GM23338 (cell line): ENCODE data around the gene ZNF292. TPM values are rescaled to one million over a fixed set of nuclear protein-coding genes. Genes with fewer than 3 reads are reported as not detected.

Source experiments
- ATAC-seq: fragments of 200-7000 bp; cut with Tn5 transposase; 3 replicates; pipeline ENCODE4 v1.9.1; 2020
- DNase-seq: peaks from one replicate; pipeline ENCODE4 v3.0.0-alpha.2; 2015; ENCODE audit warnings: low spot score
- H2AFZ ChIP-seq: fragments of 200-600 bp; sonication (generic); 2 replicates; pipeline ENCODE4 v1.8.0; 2016; ENCODE audit warnings: antibody characterized with exemption, mild to moderate bottlenecking, moderate library complexity
- H3F3A ChIP-seq: fragments of 200-600 bp; sonication (generic); replicated peaks from 2 replicates; pipeline ENCODE4 v1.8.0; 2017; ENCODE audit warnings: antibody characterized with exemption, mixed run types, low read depth
- H3K27ac ChIP-seq: fragments of 200-600 bp; sonication (generic); 2 replicates; pipeline ENCODE4 v1.6.1; 2016; ENCODE audit warnings: low read depth
- H3K27me3 ChIP-seq: fragments of 200-600 bp; sonication (generic); 2 replicates; pipeline ENCODE4 v1.8.0; 2016; ENCODE audit warnings: mild to moderate bottlenecking, mixed run types, moderate library complexity; ENCODE audit not compliant: insufficient read depth
- H3K36me3 ChIP-seq: fragments of 200-600 bp; sonication (generic); 2 replicates; pipeline ENCODE4 v1.8.0; 2016; ENCODE audit warnings: mild to moderate bottlenecking; ENCODE audit not compliant: insufficient read depth
- H3K4me1 ChIP-seq: fragments of 200-600 bp; sonication (generic); 2 replicates; pipeline ENCODE4 v1.8.0; 2016; ENCODE audit warnings: mild to moderate bottlenecking, moderate library complexity; ENCODE audit not compliant: insufficient read depth
- H3K4me2 ChIP-seq: fragments of 200-600 bp; sonication (generic); 2 replicates; pipeline ENCODE4 v1.7.1; 2017; ENCODE audit warnings: mixed run types
- H3K4me3 ChIP-seq: fragments of 200-600 bp; sonication (generic); 2 replicates; pipeline ENCODE4 v1.6.1; 2016; ENCODE audit warnings: mixed run types
- H3K79me2 ChIP-seq: fragments of 200-600 bp; sonication (generic); replicated peaks from 2 replicates; pipeline ENCODE4 v1.8.0; 2017; ENCODE audit warnings: mild to moderate bottlenecking; ENCODE audit not compliant: insufficient read depth
- H3K9me2 ChIP-seq: fragments of 200-600 bp; sonication (generic); 2 replicates; pipeline ENCODE4 v1.8.0; 2017; ENCODE audit not compliant: insufficient read depth
- H4K20me1 ChIP-seq: fragments of 200-600 bp; sonication (generic); replicated peaks from 2 replicates; pipeline ENCODE4 v1.8.0; 2017; ENCODE audit warnings: mild to moderate bottlenecking; ENCODE audit not compliant: insufficient read depth
- H3K27ac Mint-ChIP-seq: 2 replicates; pipeline ENCODE4 v1.8.0; 2020; ENCODE audit warnings: inconsistent platforms, mild to moderate bottlenecking, moderate library complexity, mixed read lengths
- H3K27me3 Mint-ChIP-seq: 3 replicates; pipeline ENCODE4 v1.8.0; 2022; ENCODE audit warnings: low read depth, mild to moderate bottlenecking, moderate library complexity, mixed read lengths, inconsistent platforms; ENCODE audit not compliant: insufficient read depth, poor library complexity
- H3K36me3 Mint-ChIP-seq: 3 replicates; pipeline ENCODE4 v1.8.0; 2021; ENCODE audit warnings: low read depth, mild to moderate bottlenecking, inconsistent platforms, moderate library complexity, mixed read lengths
- H3K4me1 Mint-ChIP-seq: 3 replicates; pipeline ENCODE4 v1.8.0; 2020; ENCODE audit warnings: mild to moderate bottlenecking, inconsistent platforms, mixed read lengths
- H3K4me3 Mint-ChIP-seq: 3 replicates; pipeline ENCODE4 v1.8.0; 2021; ENCODE audit warnings: moderate library complexity, mild to moderate bottlenecking, inconsistent platforms, mixed read lengths
- H3K9me3 Mint-ChIP-seq: 3 replicates; pipeline ENCODE4 v1.8.0; 2020; ENCODE audit warnings: moderate library complexity, mild to moderate bottlenecking, inconsistent platforms, mixed read lengths
- CREB1 ChIP-seq: fragments of 250-450 bp; sonication (Bioruptor Pico); IDR thresholded peaks from 2 replicates; pipeline ENCODE4 v1.5.0; 2020; ENCODE audit warnings: low read depth, mild to moderate bottlenecking, moderate library complexity
- ETS1 ChIP-seq: IDR thresholded peaks from 2 replicates; pipeline ENCODE4 v1.6.1; 2016; ENCODE audit warnings: antibody characterized with exemption
- EZH2 ChIP-seq: fragments of 200-600 bp; sonication (generic); IDR thresholded peaks from one replicate; pipeline ENCODE4 v1.8.0; 2017; ENCODE audit warnings: antibody characterized with exemption, mild to moderate bottlenecking, low read depth; ENCODE audit not compliant: unreplicated experiment
- EZH2phosphoT487 ChIP-seq: fragments of 200-600 bp; sonication (generic); IDR thresholded peaks from one replicate; pipeline ENCODE4 v1.8.1; 2018; ENCODE audit warnings: antibody characterized with exemption; ENCODE audit not compliant: unreplicated experiment
- JUNB ChIP-seq: IDR thresholded peaks from one replicate; pipeline ENCODE4 v1.6.1; 2016; ENCODE audit warnings: antibody characterized with exemption; ENCODE audit not compliant: unreplicated experiment
- NANOG ChIP-seq: IDR thresholded peaks from 2 replicates; pipeline ENCODE4 v1.6.1; 2016; ENCODE audit warnings: antibody characterized with exemption, borderline replicate concordance
- POLR2AphosphoS5 ChIP-seq: IDR thresholded peaks from 2 replicates; pipeline ENCODE4 v1.6.1; 2016; ENCODE audit warnings: antibody characterized with exemption, low read depth
- STAT1 ChIP-seq: IDR thresholded peaks from one replicate; pipeline ENCODE4 v1.6.1; 2016; ENCODE audit warnings: antibody characterized with exemption; ENCODE audit not compliant: unreplicated experiment
- ZNF114 ChIP-seq: fragments of 250-450 bp; sonication (Bioruptor Pico); IDR thresholded peaks from 2 replicates; pipeline ENCODE4 v1.5.0; 2020; ENCODE audit warnings: mild to moderate bottlenecking, moderate library complexity
- ZNF331 ChIP-seq: fragments of 250-450 bp; sonication (Bioruptor Pico); IDR thresholded peaks from 2 replicates; pipeline ENCODE4 v1.5.0; 2020; ENCODE audit warnings: low read depth, mild to moderate bottlenecking, moderate library complexity
- ZNF462 ChIP-seq: fragments of 250-450 bp; sonication (Bioruptor Pico); IDR thresholded peaks from 2 replicates; pipeline ENCODE4 v1.5.0; 2020; ENCODE audit warnings: mild to moderate bottlenecking, moderate library complexity
- polyA plus RNA-seq: library from polyadenylated mRNA; unstranded; fragments of >200 nt; fragmentation: Nextera tagmentation; extraction: Ambion mirVana; gene quantifications from 2 replicates; pipeline ENCODE4 v1.2.1, GENCODE V29; 2016
- total RNA-seq: library from RNA; depleted of rRNA; stranded (reverse); fragments of >200 nt; shearing (Covaris generic); gene quantifications from 2 replicates; pipeline ENCODE4 v1.2.3, GENCODE V29; 2014
- TF ChIP-seq, protein P1 (sequence below), 2 experiments: fragments of 200-600 bp in 1 of 2; sonication (generic) in 1 of 2; conservative IDR thresholded peaks; 2 replicates each; pipeline versions ENCODE4 v1.5.1 to v1.6.1; 2016 to 2017; ENCODE audit warnings: antibody characterized with exemption in 2 of 2, low read depth in 2 of 2, mild to moderate bottlenecking in 2 of 2, moderate library complexity in 1 of 2
- TF ChIP-seq, protein P2 (sequence below): IDR thresholded peaks from one replicate; pipeline ENCODE4 v1.6.1; 2018; ENCODE audit warnings: antibody characterized with exemption; ENCODE audit not compliant: unreplicated experiment

The ZNF292 gene
- total and polyA plus RNA-seq, 2 experiments from 2014 or later: 45.7 to 67.9 TPM

- H3K9me3 Mint-ChIP-seq: no peaks in the 10 kb centered on the region
- Histone ChIP-seq H3K36me3 (no peaks in the 10 kb centered on the region), H4K20me1 (no peaks in the 10 kb centered on the region), H3K79me2 (peaks cover 7% of the 10 kb centered on the region; the same call in 1 of the 2 replicates), H3K9me2 (no peaks in the 10 kb centered on the region), H2AFZ (no peak overlapping the region), H3F3A (0 out of 2 replicates have a peak, but pooled peaks cover 4% of the 10 kb centered on the region), H3K4me3 (no peak overlapping the region), H3K27ac (no peak overlapping the region), H3K27me3 (peaks cover 28% of the 10 kb centered on the region), H3K4me1 (peaks cover 21% of the 10 kb centered on the region), H3K4me2 (no peak overlapping the region)
- no peak overlapping the region for H3K4me3 Mint-ChIP-seq
- H3K27me3 Mint-ChIP-seq: peaks cover 23% of the 10 kb centered on the region
- DNase-seq (no peak), ATAC-seq (no peak)
- no peak overlapping the region for H3K27ac Mint-ChIP-seq
- TF ChIP-seq JUNB (no peak), CREB1 (CRISPR knock-in tag) (no peak), ZNF114 (no peak), STAT1 (no peak), ETS1 (no peak), EZH2phosphoT487 (no peak), EZH2 (no peak), ZNF462 (no peak), NANOG (no peak), POLR2AphosphoS5 (no peak), ZNF331 (CRISPR knock-in tag) (no peak)
- TF ChIP-seq, protein P1, sequence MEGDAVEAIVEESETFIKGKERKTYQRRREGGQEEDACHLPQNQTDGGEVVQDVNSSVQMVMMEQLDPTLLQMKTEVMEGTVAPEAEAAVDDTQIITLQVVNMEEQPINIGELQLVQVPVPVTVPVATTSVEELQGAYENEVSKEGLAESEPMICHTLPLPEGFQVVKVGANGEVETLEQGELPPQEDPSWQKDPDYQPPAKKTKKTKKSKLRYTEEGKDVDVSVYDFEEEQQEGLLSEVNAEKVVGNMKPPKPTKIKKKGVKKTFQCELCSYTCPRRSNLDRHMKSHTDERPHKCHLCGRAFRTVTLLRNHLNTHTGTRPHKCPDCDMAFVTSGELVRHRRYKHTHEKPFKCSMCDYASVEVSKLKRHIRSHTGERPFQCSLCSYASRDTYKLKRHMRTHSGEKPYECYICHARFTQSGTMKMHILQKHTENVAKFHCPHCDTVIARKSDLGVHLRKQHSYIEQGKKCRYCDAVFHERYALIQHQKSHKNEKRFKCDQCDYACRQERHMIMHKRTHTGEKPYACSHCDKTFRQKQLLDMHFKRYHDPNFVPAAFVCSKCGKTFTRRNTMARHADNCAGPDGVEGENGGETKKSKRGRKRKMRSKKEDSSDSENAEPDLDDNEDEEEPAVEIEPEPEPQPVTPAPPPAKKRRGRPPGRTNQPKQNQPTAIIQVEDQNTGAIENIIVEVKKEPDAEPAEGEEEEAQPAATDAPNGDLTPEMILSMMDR (conservative IDR thresholded peaks at IDR 0.05; ENCODE audit: low read depth in 2 of 2): no peak
- TF ChIP-seq, protein P2, sequence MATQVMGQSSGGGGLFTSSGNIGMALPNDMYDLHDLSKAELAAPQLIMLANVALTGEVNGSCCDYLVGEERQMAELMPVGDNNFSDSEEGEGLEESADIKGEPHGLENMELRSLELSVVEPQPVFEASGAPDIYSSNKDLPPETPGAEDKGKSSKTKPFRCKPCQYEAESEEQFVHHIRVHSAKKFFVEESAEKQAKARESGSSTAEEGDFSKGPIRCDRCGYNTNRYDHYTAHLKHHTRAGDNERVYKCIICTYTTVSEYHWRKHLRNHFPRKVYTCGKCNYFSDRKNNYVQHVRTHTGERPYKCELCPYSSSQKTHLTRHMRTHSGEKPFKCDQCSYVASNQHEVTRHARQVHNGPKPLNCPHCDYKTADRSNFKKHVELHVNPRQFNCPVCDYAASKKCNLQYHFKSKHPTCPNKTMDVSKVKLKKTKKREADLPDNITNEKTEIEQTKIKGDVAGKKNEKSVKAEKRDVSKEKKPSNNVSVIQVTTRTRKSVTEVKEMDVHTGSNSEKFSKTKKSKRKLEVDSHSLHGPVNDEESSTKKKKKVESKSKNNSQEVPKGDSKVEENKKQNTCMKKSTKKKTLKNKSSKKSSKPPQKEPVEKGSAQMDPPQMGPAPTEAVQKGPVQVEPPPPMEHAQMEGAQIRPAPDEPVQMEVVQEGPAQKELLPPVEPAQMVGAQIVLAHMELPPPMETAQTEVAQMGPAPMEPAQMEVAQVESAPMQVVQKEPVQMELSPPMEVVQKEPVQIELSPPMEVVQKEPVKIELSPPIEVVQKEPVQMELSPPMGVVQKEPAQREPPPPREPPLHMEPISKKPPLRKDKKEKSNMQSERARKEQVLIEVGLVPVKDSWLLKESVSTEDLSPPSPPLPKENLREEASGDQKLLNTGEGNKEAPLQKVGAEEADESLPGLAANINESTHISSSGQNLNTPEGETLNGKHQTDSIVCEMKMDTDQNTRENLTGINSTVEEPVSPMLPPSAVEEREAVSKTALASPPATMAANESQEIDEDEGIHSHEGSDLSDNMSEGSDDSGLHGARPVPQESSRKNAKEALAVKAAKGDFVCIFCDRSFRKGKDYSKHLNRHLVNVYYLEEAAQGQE: no peak
- H3K36me3 Mint-ChIP-seq: no peaks in the 10 kb centered on the region
- H3K4me1 Mint-ChIP-seq: peaks cover 20% of the 10 kb centered on the region
Observed at GRCh38 chr6:87150406-87150805, 5.0 kb upstream of the ZNF292 start.
